Liver (tissue), 9 donors: ENCODE measurements around the gene SYT13. TPM values are rescaled to one million over a fixed set of nuclear protein-coding genes. Genes with fewer than 3 reads are reported as not detected.

Experiments used
- DNase-seq: peaks from one replicate; pipeline ENCODE4 v3.0.0-alpha.2; 2017; ENCODE audit warnings: low spot score
- H3K27ac ChIP-seq, 2 donors: one replicate each; pipeline ENCODE4 v1.7.0; 2013; ENCODE audit warnings: inconsistent platforms in 2 of 2, low read length in 2 of 2, control low read depth in 1 of 2, low read depth in 1 of 2, mild to moderate bottlenecking in 1 of 2
- H3K27me3 ChIP-seq, 4 donors: one replicate each; pipeline versions ENCODE4 v1.6.1 to v1.7.0; 2013; ENCODE audit warnings: low read length in 3 of 4, inconsistent platforms in 1 of 4, mild to moderate bottlenecking in 1 of 4, moderate library complexity in 1 of 4; ENCODE audit not compliant: control insufficient read depth in 4 of 4, insufficient read depth in 4 of 4
- H3K36me3 ChIP-seq, 4 donors: one replicate each; pipeline versions ENCODE4 v1.6.1 to v1.7.0; 2013; ENCODE audit warnings: low read length in 3 of 4, mild to moderate bottlenecking in 3 of 4, low read depth in 1 of 4, moderate library complexity in 1 of 4; ENCODE audit not compliant: control insufficient read depth in 4 of 4, insufficient read depth in 3 of 4
- H3K4me1 ChIP-seq, 4 donors: one replicate each; pipeline versions ENCODE4 v1.6.1 to v1.7.0; 2013; ENCODE audit warnings: low read length in 3 of 4, mild to moderate bottlenecking in 3 of 4, moderate library complexity in 1 of 4; ENCODE audit not compliant: control insufficient read depth in 4 of 4, insufficient read depth in 4 of 4
- H3K4me3 ChIP-seq, 3 donors: one replicate each; pipeline versions ENCODE4 v1.6.1 to v1.7.0; 2013; ENCODE audit warnings: low read length in 3 of 3, control low read depth in 1 of 3, low read depth in 1 of 3, mild to moderate bottlenecking in 1 of 3
- H3K9ac ChIP-seq, 2 donors: one replicate each; pipeline ENCODE4 v1.7.0; 2013; ENCODE audit warnings: low read length in 2 of 2, mild to moderate bottlenecking in 2 of 2, moderate library complexity in 2 of 2, control low read depth in 1 of 2, low read depth in 1 of 2
- H3K9me3 ChIP-seq, 4 donors: one replicate each; pipeline versions ENCODE4 v1.6.1 to v1.7.0; 2013; ENCODE audit warnings: low read length in 3 of 4; ENCODE audit not compliant: control insufficient read depth in 4 of 4
- EGR1 ChIP-seq, 2 donors: IDR thresholded peaks; 2 replicates each; pipeline ENCODE4 v1.6.1; 2016 to 2018; ENCODE audit warnings: antibody characterized with exemption in 2 of 2, low read depth in 2 of 2
- FOXA1 ChIP-seq: IDR thresholded peaks from 2 replicates; pipeline ENCODE4 v1.6.1; 2016; ENCODE audit warnings: antibody characterized with exemption
- FOXA2 ChIP-seq: IDR thresholded peaks from 2 replicates; pipeline ENCODE4 v1.6.1; 2016; ENCODE audit warnings: antibody characterized with exemption
- GABPA ChIP-seq, 2 donors: IDR thresholded peaks in 1 of 2; conservative IDR thresholded peaks in 1 of 2; 2 replicates each; pipeline ENCODE4 v1.6.1; 2016; ENCODE audit warnings: antibody characterized with exemption in 2 of 2, mild to moderate bottlenecking in 1 of 2, moderate library complexity in 1 of 2
- HNF4A ChIP-seq, 2 donors: conservative IDR thresholded peaks; 2 replicates each; pipeline ENCODE4 v1.6.1; 2016; ENCODE audit warnings: antibody characterized with exemption in 2 of 2, mild to moderate bottlenecking in 2 of 2
- HNF4G ChIP-seq: IDR thresholded peaks from 2 replicates; pipeline ENCODE4 v1.6.1; 2016; ENCODE audit warnings: antibody characterized with exemption
- JUND ChIP-seq, 2 donors: IDR thresholded peaks; 2 replicates each; pipeline ENCODE4 v1.6.1; 2016; ENCODE audit warnings: antibody characterized with exemption in 2 of 2
- NR2F2 ChIP-seq: IDR thresholded peaks from 2 replicates; pipeline ENCODE4 v1.6.1; 2016; ENCODE audit warnings: antibody characterized with exemption
- RAD21 ChIP-seq, 2 donors: IDR thresholded peaks; 2 replicates each; pipeline ENCODE4 v1.6.1; 2016; ENCODE audit warnings: antibody characterized with exemption in 2 of 2, mild to moderate bottlenecking in 2 of 2
- RXRA ChIP-seq, 2 donors: IDR thresholded peaks; 2 replicates each; pipeline ENCODE4 v1.6.1; 2017 to 2018; ENCODE audit warnings: antibody characterized with exemption in 2 of 2, mild to moderate bottlenecking in 1 of 2
- SP1 ChIP-seq: IDR thresholded peaks from 2 replicates; pipeline ENCODE4 v1.6.1; 2018; ENCODE audit warnings: antibody characterized with exemption, mild to moderate bottlenecking
- TAF1 ChIP-seq: conservative IDR thresholded peaks from 2 replicates; pipeline ENCODE4 v1.6.1; 2016; ENCODE audit warnings: antibody characterized with exemption, mild to moderate bottlenecking
- YY1 ChIP-seq: IDR thresholded peaks from 2 replicates; pipeline ENCODE4 v1.6.1; 2016; ENCODE audit warnings: antibody characterized with exemption, mild to moderate bottlenecking
- WGBS: extraction: QIAGEN DNeasy Blood & Tissue Kit; methylation state at CpG from one replicate; pipeline ENCODE4 v1.1.7; 2013; 5-methylcytosine and 5-hydroxymethylcytosine counted together
- polyA plus RNA-seq, 2 donors: library from polyadenylated mRNA; stranded (reverse) in 1 of 2; unstranded in 1 of 2; fragments of 200-250 nt in 1 of 2; fragments of >200 nt in 1 of 2; fragmentation: Nextera tagmentation in 1 of 2; extraction: Ambion mirVana in 1 of 2; gene quantifications; one replicate each; pipeline versions ENCODE4 v1.2.1 to v1.2.3, GENCODE V29; 2013 to 2015
- total RNA-seq, 2 donors: library from RNA; depleted of rRNA; stranded (reverse); fragments of >200 nt; gene quantifications; one replicate each; pipeline ENCODE4 v1.2.3, GENCODE V29; 2014
- TF ChIP-seq, protein P1 (sequence below): IDR thresholded peaks from 2 replicates; pipeline ENCODE4 v1.6.1; 2016; ENCODE audit warnings: antibody characterized with exemption, mild to moderate bottlenecking
- TF ChIP-seq, protein P2 (sequence below): IDR thresholded peaks from 2 replicates; pipeline ENCODE4 v1.6.1; 2016; ENCODE audit warnings: antibody characterized with exemption
- TF ChIP-seq, protein P3 (sequence below): fragments of 150-350 bp; IDR thresholded peaks from 2 replicates; pipeline ENCODE4 v1.5.1; 2017; ENCODE audit warnings: improper control_type of control experiment, low read depth, low read length; ENCODE audit not compliant: missing input control
- TF ChIP-seq, protein P4 (sequence below): IDR thresholded peaks from 2 replicates; pipeline ENCODE4 v1.6.1; 2016; ENCODE audit warnings: antibody characterized with exemption
- donor health status: healthy.
- donor health status: healthy.
- donor health status: healthy.
- donor health status: healthy.
- donor health status: healthy.

SYT13 gene
- total and polyA plus RNA-seq, 4 donors: 0.05 to 0.33 (median 0.14) TPM

DNA sequence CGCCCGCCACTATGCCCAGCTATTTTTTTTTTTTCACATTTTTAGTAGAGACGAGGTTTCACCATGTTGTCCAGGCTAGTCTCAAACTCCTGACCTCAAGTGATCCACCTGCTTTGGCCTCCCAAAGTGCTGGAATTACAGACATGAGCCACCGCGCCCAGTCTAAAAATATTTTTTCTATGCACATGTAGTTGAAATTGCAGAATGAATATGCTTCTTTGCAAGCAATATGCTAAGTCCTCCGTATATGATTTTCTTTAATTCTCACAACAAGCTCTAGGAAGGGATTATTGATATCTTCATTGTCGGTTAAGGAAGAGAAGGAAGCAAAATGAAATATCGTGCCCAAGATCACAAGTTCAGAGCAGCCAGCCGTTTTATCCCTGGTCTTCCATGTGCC lies 30.1 kb upstream of the SYT13 start (continued):
- TF ChIP-seq, protein P1, sequence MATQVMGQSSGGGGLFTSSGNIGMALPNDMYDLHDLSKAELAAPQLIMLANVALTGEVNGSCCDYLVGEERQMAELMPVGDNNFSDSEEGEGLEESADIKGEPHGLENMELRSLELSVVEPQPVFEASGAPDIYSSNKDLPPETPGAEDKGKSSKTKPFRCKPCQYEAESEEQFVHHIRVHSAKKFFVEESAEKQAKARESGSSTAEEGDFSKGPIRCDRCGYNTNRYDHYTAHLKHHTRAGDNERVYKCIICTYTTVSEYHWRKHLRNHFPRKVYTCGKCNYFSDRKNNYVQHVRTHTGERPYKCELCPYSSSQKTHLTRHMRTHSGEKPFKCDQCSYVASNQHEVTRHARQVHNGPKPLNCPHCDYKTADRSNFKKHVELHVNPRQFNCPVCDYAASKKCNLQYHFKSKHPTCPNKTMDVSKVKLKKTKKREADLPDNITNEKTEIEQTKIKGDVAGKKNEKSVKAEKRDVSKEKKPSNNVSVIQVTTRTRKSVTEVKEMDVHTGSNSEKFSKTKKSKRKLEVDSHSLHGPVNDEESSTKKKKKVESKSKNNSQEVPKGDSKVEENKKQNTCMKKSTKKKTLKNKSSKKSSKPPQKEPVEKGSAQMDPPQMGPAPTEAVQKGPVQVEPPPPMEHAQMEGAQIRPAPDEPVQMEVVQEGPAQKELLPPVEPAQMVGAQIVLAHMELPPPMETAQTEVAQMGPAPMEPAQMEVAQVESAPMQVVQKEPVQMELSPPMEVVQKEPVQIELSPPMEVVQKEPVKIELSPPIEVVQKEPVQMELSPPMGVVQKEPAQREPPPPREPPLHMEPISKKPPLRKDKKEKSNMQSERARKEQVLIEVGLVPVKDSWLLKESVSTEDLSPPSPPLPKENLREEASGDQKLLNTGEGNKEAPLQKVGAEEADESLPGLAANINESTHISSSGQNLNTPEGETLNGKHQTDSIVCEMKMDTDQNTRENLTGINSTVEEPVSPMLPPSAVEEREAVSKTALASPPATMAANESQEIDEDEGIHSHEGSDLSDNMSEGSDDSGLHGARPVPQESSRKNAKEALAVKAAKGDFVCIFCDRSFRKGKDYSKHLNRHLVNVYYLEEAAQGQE: no peak
- no peak for TF ChIP-seq FOXA1
- TF ChIP-seq RXRA (IDR thresholded peaks at IDR 0.05): no peak
- no peak for TF ChIP-seq EGR1 (IDR thresholded peaks at IDR 0.05; ENCODE audit: low read depth in 2 of 2)
- TF ChIP-seq HNF4A (conservative IDR thresholded peaks at IDR 0.05): no peak
- TF ChIP-seq, protein P2, sequence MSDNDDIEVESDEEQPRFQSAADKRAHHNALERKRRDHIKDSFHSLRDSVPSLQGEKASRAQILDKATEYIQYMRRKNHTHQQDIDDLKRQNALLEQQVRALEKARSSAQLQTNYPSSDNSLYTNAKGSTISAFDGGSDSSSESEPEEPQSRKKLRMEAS: no peak
- TF ChIP-seq JUND (IDR thresholded peaks at IDR 0.05): no peak

DNA sequence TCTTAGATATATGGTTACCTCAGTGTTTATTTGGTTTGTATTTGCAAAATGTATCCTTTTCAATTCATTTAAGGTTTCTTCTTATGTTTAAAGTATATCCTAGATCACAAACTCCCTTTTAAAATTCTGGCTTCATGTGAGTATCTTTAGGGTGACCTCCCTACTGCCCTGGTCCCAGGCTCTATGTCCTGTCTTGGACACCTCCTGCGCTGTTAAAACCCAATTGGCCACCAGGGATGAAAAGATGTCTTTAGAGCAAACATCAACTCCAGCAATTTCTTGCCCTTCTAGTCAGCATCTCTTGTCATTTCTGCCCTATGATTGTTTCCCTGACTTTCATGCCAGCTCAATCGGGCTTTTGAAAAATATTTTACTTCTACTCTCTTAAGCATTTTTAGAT lies 28.8 kb upstream of the SYT13 start:
- Histone ChIP-seq H3K9me3 (no peaks in the 10 kb centered on the region), H3K36me3 (no peaks in the 10 kb centered on the region), H3K27ac (no peak overlapping the region), H3K27me3 (peaks cover 0 to 3% (median 0%) of the 10 kb centered on the region in 4 donors), H3K4me3 (no peak overlapping the region), H3K9ac (no peak overlapping the region), H3K4me1 (no peaks in the 10 kb centered on the region)
- DNase-seq: no peak
- WGBS: 83% methylated on average over 2 of the region's 2 CpGs
- TF ChIP-seq FOXA1: no peak
- TF ChIP-seq, protein P1: no peak
- TF ChIP-seq NR2F2: no peak
- no peak for TF ChIP-seq FOXA2
- TF ChIP-seq, protein P3, sequence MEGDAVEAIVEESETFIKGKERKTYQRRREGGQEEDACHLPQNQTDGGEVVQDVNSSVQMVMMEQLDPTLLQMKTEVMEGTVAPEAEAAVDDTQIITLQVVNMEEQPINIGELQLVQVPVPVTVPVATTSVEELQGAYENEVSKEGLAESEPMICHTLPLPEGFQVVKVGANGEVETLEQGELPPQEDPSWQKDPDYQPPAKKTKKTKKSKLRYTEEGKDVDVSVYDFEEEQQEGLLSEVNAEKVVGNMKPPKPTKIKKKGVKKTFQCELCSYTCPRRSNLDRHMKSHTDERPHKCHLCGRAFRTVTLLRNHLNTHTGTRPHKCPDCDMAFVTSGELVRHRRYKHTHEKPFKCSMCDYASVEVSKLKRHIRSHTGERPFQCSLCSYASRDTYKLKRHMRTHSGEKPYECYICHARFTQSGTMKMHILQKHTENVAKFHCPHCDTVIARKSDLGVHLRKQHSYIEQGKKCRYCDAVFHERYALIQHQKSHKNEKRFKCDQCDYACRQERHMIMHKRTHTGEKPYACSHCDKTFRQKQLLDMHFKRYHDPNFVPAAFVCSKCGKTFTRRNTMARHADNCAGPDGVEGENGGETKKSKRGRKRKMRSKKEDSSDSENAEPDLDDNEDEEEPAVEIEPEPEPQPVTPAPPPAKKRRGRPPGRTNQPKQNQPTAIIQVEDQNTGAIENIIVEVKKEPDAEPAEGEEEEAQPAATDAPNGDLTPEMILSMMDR: no peak
- TF ChIP-seq RXRA (IDR thresholded peaks at IDR 0.05): no peak
- no peak for TF ChIP-seq JUND (IDR thresholded peaks at IDR 0.05)
- TF ChIP-seq RAD21 (IDR thresholded peaks at IDR 0.05): no peak
- no peak for TF ChIP-seq EGR1 (IDR thresholded peaks at IDR 0.05; ENCODE audit: low read depth in 2 of 2)
- TF ChIP-seq, protein P4, sequence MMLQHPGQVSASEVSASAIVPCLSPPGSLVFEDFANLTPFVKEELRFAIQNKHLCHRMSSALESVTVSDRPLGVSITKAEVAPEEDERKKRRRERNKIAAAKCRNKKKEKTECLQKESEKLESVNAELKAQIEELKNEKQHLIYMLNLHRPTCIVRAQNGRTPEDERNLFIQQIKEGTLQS: no peak
- no peak for TF ChIP-seq HNF4A (conservative IDR thresholded peaks at IDR 0.05)
- TF ChIP-seq SP1: no peak
- no peak for TF ChIP-seq TAF1
- TF ChIP-seq HNF4G: no peak
- TF ChIP-seq, protein P2: no peak
- no peak for TF ChIP-seq GABPA (IDR thresholded peaks at IDR 0.05 in 1 of 2, conservative IDR thresholded peaks at IDR 0.05 in 1 of 2)
- TF ChIP-seq YY1: no peak
